ENCODE measurements around the gene AMBP. TPM values are rescaled to one million over a fixed set of nuclear protein-coding genes. Genes with fewer than 3 reads are reported as not detected.

Gene AMBP
- total RNA-seq, 2 donors from 2014 or later, result 1.5 to 5.7 TPM

DNA sequence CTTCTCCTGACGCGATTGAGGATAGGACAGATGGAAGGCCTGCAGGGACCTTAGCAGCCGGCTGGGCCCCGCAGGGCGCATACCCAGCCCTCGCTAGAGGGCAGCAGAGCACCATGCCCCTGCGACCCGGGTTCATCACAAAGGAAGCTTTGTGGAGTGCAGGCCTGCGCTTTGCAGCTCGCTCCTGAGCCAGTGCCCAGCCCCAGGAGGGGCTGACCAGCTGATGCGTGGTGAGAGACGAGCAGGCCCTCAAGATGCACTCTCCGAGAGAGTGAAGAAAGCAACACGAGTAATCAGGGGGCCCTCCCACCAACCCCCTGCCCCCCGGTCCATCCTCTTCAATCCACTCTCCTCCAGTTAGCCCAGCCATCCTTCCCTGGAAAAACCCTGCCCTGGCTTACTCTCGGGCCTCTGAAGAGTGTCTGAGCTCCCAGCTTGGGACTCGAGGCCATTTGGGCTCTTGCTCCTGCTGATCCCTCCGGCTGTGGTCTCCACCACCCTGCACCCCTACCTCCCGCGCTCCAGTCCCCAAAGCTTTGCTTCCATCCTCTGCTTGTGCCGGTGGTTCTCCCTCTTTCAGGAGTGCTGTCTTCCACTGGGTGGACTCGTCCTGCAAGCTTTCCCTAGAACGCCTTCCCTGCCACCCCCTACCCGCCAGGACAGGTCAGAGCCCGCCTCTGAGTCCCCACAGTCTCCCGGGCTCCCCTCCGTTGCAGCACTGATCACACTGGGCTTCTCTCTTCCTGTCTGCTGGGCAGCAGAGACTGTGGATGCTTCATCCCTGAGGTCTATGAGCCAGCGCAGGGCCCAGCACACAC, 30.1 kb upstream of the AMBP start:
- intact Hi-C loops (cut with DNase I), result loop anchor here (5.0 kb wide), 1 partner anchor 179 kb away; no protein-coding TSS in a partner anchor
- Histone ChIP-seq H3K4me1 (no peaks in the 10 kb centered on the region), H3K4me3 (no peak overlapping the region), H3K9me3 (no peaks in the 10 kb centered on the region), H3K9ac (ENCODE audit: low read depth in 2 of 2, low read length in 2 of 2) (no peak overlapping the region), H3K27ac (no peak overlapping the region), H3K27me3 (no peaks in the 10 kb centered on the region), H3K36me3 (no peaks in the 10 kb centered on the region)
- TF ChIP-seq, protein P1, sequence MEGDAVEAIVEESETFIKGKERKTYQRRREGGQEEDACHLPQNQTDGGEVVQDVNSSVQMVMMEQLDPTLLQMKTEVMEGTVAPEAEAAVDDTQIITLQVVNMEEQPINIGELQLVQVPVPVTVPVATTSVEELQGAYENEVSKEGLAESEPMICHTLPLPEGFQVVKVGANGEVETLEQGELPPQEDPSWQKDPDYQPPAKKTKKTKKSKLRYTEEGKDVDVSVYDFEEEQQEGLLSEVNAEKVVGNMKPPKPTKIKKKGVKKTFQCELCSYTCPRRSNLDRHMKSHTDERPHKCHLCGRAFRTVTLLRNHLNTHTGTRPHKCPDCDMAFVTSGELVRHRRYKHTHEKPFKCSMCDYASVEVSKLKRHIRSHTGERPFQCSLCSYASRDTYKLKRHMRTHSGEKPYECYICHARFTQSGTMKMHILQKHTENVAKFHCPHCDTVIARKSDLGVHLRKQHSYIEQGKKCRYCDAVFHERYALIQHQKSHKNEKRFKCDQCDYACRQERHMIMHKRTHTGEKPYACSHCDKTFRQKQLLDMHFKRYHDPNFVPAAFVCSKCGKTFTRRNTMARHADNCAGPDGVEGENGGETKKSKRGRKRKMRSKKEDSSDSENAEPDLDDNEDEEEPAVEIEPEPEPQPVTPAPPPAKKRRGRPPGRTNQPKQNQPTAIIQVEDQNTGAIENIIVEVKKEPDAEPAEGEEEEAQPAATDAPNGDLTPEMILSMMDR (IDR thresholded peaks at IDR 0.05), result peak; percentile 93
- DNase-seq, result peak; percentile 81

DNA sequence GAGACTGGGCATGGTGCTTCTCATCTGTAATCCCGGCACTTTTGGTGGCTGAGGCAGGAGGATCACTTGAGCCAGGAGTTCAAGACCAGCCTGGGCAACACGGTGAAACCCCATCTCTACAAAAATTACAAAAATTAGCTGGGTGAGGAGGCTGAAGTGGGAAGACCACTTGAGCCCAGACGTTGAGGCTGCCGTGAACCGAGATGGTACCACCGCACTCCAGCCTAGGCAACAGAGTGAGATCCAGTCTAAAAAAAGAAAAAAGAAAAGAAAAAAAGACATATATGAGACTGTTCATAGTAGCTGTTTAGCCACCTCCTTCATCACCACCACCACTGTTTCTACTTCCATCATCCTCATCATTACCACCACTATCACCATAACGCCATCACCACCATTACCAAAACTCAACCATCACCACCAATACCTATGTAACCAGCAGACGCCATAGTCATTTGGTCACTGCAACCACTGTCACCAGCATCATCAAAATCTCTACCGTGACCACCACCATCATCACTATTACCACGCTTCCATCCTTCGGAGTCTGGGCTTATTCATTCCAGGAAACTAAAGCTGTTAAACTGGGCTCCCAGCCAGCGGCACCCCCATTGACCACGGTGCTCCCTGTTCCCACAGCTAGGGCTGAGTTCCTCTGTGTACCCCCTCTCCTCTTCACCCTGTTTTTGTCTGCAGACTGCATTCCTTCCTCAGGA, 29.3 kb upstream of the AMBP start:
- intact Hi-C loops (cut with DNase I), result loop anchor here (5.0 kb wide), 1 partner anchor 180 kb away; no protein-coding TSS in a partner anchor
- TF ChIP-seq, protein P1 (IDR thresholded peaks at IDR 0.05), result no peak
- H3K27me3 ChIP-seq, result no peaks in the 10 kb centered on the region
- no peak overlapping the region for H3K4me3 ChIP-seq
- no peaks in the 10 kb centered on the region for H3K36me3 ChIP-seq
- H3K4me1 ChIP-seq, result no peaks in the 10 kb centered on the region
- DNase-seq, result no peak
- H3K9ac ChIP-seq (ENCODE audit: low read depth in 2 of 2, low read length in 2 of 2), result no peak overlapping the region
- no peak overlapping the region for H3K27ac ChIP-seq
- no peaks in the 10 kb centered on the region for H3K9me3 ChIP-seq

- intact Hi-C loops (cut with DNase I), result loop anchor here (5.0 kb wide), 1 partner anchor 182 kb away; no protein-coding TSS in a partner anchor
- Histone ChIP-seq H3K4me3 (no peak overlapping the region), H3K27ac (no peak overlapping the region), H3K27me3 (no peaks in the 10 kb centered on the region), H3K9me3 (no peaks in the 10 kb centered on the region), H3K36me3 (no peaks in the 10 kb centered on the region), H3K4me1 (no peaks in the 10 kb centered on the region), H3K9ac (ENCODE audit: low read depth in 2 of 2, low read length in 2 of 2) (no peak overlapping the region)
- no peak for DNase-seq
- TF ChIP-seq, protein P1 (IDR thresholded peaks at IDR 0.05), result no peak
Observed at GRCh38 chr9:114105236-114105635, 27.1 kb upstream of the AMBP start.

DNA sequence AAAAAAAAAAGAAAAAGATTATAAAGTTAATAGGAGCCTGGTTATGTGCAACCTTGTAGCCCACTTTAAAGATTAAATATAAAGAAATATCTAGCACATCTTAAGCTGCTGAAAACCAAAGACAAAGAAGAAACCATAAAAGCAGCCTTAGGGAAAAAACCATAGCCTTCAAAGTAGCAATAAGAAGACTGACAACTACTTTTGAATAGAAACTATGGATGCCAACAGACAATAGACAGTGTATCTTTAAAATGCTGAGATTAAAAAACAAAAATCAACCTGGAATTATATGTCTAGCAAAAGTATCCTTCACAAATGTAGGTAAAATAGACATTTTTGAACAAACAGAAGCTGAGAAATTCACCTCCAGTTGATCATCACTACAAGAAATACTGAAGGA, 24.4 kb upstream of the AMBP start:
- Histone ChIP-seq H3K27me3 (no peaks in the 10 kb centered on the region), H3K36me3 (no peaks in the 10 kb centered on the region), H3K9ac (ENCODE audit: low read depth in 2 of 2, low read length in 2 of 2) (no peak overlapping the region), H3K4me1 (no peaks in the 10 kb centered on the region), H3K27ac (no peak overlapping the region), H3K9me3 (no peaks in the 10 kb centered on the region), H3K4me3 (no peak overlapping the region)
- TF ChIP-seq, protein P1 (IDR thresholded peaks at IDR 0.05), result no peak
- intact Hi-C loops (cut with DNase I), result no loop called here
- DNase-seq, result no peak

DNA sequence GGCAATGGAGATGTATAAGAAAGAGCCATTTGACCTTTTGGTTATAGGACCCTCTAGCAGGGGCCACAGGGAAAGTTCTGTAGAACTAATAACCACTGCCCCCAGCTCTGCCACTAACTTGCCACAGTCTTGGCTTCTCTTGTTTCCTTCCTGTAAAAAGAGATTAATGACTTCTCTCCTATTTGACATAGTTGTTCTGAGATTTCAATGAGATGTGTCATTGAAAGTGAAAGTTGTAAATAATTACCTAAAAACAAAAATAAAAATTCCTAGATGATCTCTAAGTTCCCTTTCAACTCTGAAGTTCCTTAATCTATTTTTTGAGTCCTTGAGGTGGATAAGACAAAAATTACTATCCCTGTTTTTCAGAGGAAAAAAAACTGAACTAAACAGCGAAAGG, 22.4 kb upstream of the AMBP start:
- Histone ChIP-seq H3K4me3 (no peak overlapping the region), H3K27me3 (no peaks in the 10 kb centered on the region), H3K4me1 (no peaks in the 10 kb centered on the region), H3K27ac (no peak overlapping the region), H3K9me3 (no peaks in the 10 kb centered on the region), H3K9ac (ENCODE audit: low read depth in 2 of 2, low read length in 2 of 2) (no peak overlapping the region), H3K36me3 (no peaks in the 10 kb centered on the region)
- TF ChIP-seq, protein P1 (IDR thresholded peaks at IDR 0.05), result no peak
- no peak for DNase-seq
- intact Hi-C loops (cut with DNase I), result no loop called here

All from colonic mucosa (tissue), 4 donors.